ENCODE measurements around the gene VPS36. TPM values are rescaled to one million over a fixed set of nuclear protein-coding genes. Genes with fewer than 3 reads are reported as not detected.

The VPS36 gene
- total RNA-seq: 33.7 and 44.2 TPM in 2 replicates

GRCh38 chr13:52450012-52450792, at the start of gene VPS36:
TSS of gene VPS36 (minus strand) at chr13:52450634. CDS start at chr13:52450594, 40 bp downstream.

GRCh38 chr13:52454820-52455676, 4.6 kb upstream of the VPS36 start, which contains the start of gene CKAP2:
TSS of gene CKAP2 (plus strand) at chr13:52455478. CDS start at chr13:52455557, 79 bp downstream.

GRCh38 chr13:52405767-52406494, 44.5 kb downstream of the VPS36 start, which contains the start of gene THSD1:
TSS of gene THSD1 (minus strand) at chr13:52406172. CDS start at chr13:52402600, 3,572 bp downstream.

Small RNAs within 50 kb of the gene (small RNA-seq; reads per million reads assigned to genes)
- not detected for gene RNY4P24 (ENCODE audit: low replicate concordance)

Other genes with a start within 250 kb of the VPS36 start
- gene THSD1, start 44.5 kb downstream of the VPS36 start, total RNA-seq: 1.3 and 9.6 TPM in 2 replicates
- 4.4 and 43.2 TPM in 2 replicates for gene CKAP2, start 4.8 kb upstream of the VPS36 start, total RNA-seq
- 2.1 and 5.0 TPM in 2 replicates for gene HNRNPA1L2, start 191.8 kb upstream of the VPS36 start, total RNA-seq
- 33.3 and 53.3 TPM in 2 replicates for gene SUGT1, start 202.2 kb upstream of the VPS36 start, total RNA-seq